Measurements from ENCODE around the gene RAET1L. TPM values are rescaled to one million over a fixed set of nuclear protein-coding genes. Genes with fewer than 3 reads are reported as not detected.

RAET1L gene
- polyA plus RNA-seq, 1 donor (not counting 4 experiments of a cell fraction or from before 2014, with no cell fraction given): 6.9 TPM

DNA sequence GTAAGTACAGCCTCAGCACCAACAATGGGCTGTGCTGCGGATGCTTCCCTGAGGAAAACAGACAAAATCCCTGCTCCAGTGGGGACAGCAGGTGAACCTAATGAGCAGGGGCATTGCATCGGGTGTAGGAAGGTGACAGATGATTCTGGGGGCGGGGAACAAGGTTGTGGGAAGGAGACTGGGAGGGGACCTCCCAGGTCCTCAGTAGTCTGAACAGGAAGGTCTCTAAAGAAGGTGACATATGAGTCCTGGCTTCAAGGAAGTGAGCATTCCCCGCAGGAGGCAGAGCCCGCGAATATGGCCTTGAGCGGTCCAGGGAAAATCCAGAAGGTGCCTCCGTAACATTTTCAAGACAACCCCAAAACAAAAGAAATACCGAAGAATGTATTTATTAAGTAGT lies 42.2 kb downstream of the RAET1L start:
- Histone ChIP-seq H3K79me2 (ENCODE audit: control insufficient read depth, insufficient read depth, low read length) (no peaks in the 10 kb centered on the region), H3K27me3 (ENCODE audit: control insufficient read depth, extremely low read depth, insufficient read depth, low read length) (peaks cover 66% of the 10 kb centered on the region)
- dilution Hi-C loops (cut with MboI; ENCODE audit: extremely low pct_ligation_motif_present, low sequenced_read_pairs): no loop called here

DNA sequence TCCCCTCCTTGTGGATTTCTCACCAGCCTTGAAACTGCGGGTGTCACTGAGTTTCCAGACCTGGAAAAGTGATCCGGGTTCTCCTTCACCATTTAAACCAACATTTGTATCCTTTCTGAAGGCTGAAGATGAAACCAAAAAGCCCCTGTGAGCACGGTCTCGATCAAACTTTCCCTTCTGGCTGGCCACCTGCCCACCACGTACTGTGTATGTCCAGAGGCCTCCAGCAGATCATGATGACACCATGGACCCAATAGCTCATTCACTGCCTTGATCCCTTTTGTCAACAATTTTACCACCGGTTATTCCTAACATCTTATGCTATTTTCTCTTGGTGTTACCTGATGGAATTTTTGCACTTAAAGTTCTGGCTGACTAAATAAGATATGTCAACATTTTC lies 46.0 kb downstream of the RAET1L start:
- no peak overlapping the region for H3K9ac ChIP-seq (ENCODE audit: control insufficient read depth, extremely low read depth, insufficient read depth, low read length)
- DNase-seq (ENCODE audit: low read depth, low spot score) (no peak), FAIRE-seq (no peak)
- H3K79me2 ChIP-seq (ENCODE audit: control insufficient read depth, insufficient read depth, low read length): no peaks in the 10 kb centered on the region
- H3K36me3 ChIP-seq (ENCODE audit: control insufficient read depth in 2 of 2, extremely low read depth in 1 of 2, insufficient read depth in 2 of 2, low read length in 2 of 2): no peaks in the 10 kb centered on the region
- H3K27ac ChIP-seq (ENCODE audit: control insufficient read depth, insufficient read depth, low read length): no peak overlapping the region
- no peak overlapping the region for H2AFZ ChIP-seq (ENCODE audit: control insufficient read depth, low read length)
- H3K9me3 ChIP-seq (ENCODE audit: control insufficient read depth, low read depth, low read length): no peaks in the 10 kb centered on the region
- H3K4me2 ChIP-seq (ENCODE audit: control insufficient read depth, extremely low read depth, insufficient read depth, low read depth, low read length): no peak overlapping the region
- TF ChIP-seq EZH2 (IDR thresholded peaks at IDR 0.05; ENCODE audit: low read length): no peak
- TF ChIP-seq, protein P1, sequence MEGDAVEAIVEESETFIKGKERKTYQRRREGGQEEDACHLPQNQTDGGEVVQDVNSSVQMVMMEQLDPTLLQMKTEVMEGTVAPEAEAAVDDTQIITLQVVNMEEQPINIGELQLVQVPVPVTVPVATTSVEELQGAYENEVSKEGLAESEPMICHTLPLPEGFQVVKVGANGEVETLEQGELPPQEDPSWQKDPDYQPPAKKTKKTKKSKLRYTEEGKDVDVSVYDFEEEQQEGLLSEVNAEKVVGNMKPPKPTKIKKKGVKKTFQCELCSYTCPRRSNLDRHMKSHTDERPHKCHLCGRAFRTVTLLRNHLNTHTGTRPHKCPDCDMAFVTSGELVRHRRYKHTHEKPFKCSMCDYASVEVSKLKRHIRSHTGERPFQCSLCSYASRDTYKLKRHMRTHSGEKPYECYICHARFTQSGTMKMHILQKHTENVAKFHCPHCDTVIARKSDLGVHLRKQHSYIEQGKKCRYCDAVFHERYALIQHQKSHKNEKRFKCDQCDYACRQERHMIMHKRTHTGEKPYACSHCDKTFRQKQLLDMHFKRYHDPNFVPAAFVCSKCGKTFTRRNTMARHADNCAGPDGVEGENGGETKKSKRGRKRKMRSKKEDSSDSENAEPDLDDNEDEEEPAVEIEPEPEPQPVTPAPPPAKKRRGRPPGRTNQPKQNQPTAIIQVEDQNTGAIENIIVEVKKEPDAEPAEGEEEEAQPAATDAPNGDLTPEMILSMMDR (optimal IDR thresholded peaks at IDR 0.05 in 1 of 3, IDR thresholded peaks at IDR 0.05 in 1 of 3, conservative IDR thresholded peaks at IDR 0.05 in 1 of 3; ENCODE audit: extremely low read depth in 1 of 3, insufficient read depth in 2 of 3, low read length in 3 of 3): no peak
- no peak overlapping the region for H3K4me3 ChIP-seq (ENCODE audit: control insufficient read depth in 2 of 3, extremely low read depth in 1 of 3, insufficient read depth in 2 of 3, low read depth in 1 of 3, low read length in 3 of 3)
- H3K9me1 ChIP-seq (ENCODE audit: control insufficient read depth, extremely low read depth, insufficient read depth, low read length): no peaks in the 10 kb centered on the region
- H4K20me1 ChIP-seq (ENCODE audit: control insufficient read depth, extremely low read depth, insufficient read depth, low read length): no peaks in the 10 kb centered on the region
- H3K4me1 ChIP-seq (ENCODE audit: control insufficient read depth, extremely low read depth, insufficient read depth, low read length): no peaks in the 10 kb centered on the region
- H3K27me3 ChIP-seq (ENCODE audit: control insufficient read depth, extremely low read depth, insufficient read depth, low read length): peaks cover 43% of the 10 kb centered on the region
- dilution Hi-C loops (cut with MboI; ENCODE audit: extremely low pct_ligation_motif_present, low sequenced_read_pairs): no loop called here

More for the DNA sequence above, 42.2 kb downstream of the RAET1L start:
- no peak overlapping the region for H3K9ac ChIP-seq (ENCODE audit: control insufficient read depth, extremely low read depth, insufficient read depth, low read length)
- H3K9me1 ChIP-seq (ENCODE audit: control insufficient read depth, extremely low read depth, insufficient read depth, low read length): no peaks in the 10 kb centered on the region
- H4K20me1 ChIP-seq (ENCODE audit: control insufficient read depth, extremely low read depth, insufficient read depth, low read length): no peaks in the 10 kb centered on the region
- H3K4me1 ChIP-seq (ENCODE audit: control insufficient read depth, extremely low read depth, insufficient read depth, low read length): no peaks in the 10 kb centered on the region
- no peaks in the 10 kb centered on the region for H3K9me3 ChIP-seq (ENCODE audit: control insufficient read depth, low read depth, low read length)
- H3K27ac ChIP-seq (ENCODE audit: control insufficient read depth, insufficient read depth, low read length): no peak overlapping the region
- FAIRE-seq (no peak), DNase-seq (ENCODE audit: low read depth, low spot score) (no peak)
- H2AFZ ChIP-seq (ENCODE audit: control insufficient read depth, low read length): no peak overlapping the region
- H3K36me3 ChIP-seq (ENCODE audit: control insufficient read depth in 2 of 2, extremely low read depth in 1 of 2, insufficient read depth in 2 of 2, low read length in 2 of 2): no peaks in the 10 kb centered on the region
- no peak overlapping the region for H3K4me3 ChIP-seq (ENCODE audit: control insufficient read depth in 2 of 3, extremely low read depth in 1 of 3, insufficient read depth in 2 of 3, low read depth in 1 of 3, low read length in 3 of 3)
- TF ChIP-seq, protein P1 (optimal IDR thresholded peaks at IDR 0.05 in 1 of 3, IDR thresholded peaks at IDR 0.05 in 1 of 3, conservative IDR thresholded peaks at IDR 0.05 in 1 of 3; ENCODE audit: extremely low read depth in 1 of 3, insufficient read depth in 2 of 3, low read length in 3 of 3): no peak
- TF ChIP-seq EZH2 (IDR thresholded peaks at IDR 0.05; ENCODE audit: low read length): no peak
- H3K4me2 ChIP-seq (ENCODE audit: control insufficient read depth, extremely low read depth, insufficient read depth, low read depth, low read length): no peak overlapping the region
